ENCODE measurements around the gene DEDD2. TPM values are rescaled to one million over a fixed set of nuclear protein-coding genes. Genes with fewer than 3 reads are reported as not detected.

The DEDD2 gene
- total and polyA plus RNA-seq, 4 donors = 16.4 to 33.8 (median 19.7) TPM

DNA sequence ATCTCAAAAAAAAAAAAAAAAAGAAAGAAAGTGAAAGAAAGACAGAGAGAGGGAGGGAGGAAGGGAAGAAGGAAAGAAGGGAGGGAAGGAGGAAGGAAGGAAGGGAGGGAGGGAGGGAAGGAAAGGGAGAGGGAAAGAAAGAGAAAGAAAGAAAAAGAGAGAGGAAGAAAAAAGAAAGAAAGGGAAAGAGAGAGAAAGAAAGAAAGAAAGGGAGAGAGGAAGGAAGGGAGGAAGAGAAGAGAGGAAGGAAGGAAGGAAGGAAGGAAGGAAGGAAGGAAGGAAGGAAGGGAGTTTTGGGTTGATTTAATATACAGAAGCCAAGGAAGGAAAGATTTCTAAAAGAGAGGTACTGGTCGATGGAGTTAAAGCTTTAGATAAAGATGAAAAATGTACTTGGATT lies 28.8 kb downstream of the DEDD2 start:
- no peaks in the 10 kb centered on the region for H3K36me3 ChIP-seq (ENCODE audit: control insufficient read depth in 1 of 2, insufficient read depth in 2 of 2, low read length in 1 of 2)
- 60 to 63% methylated on average over 1 of the region's 1 CpG for WGBS, 2 donors
- H3K4me1 ChIP-seq (ENCODE audit: control insufficient read depth in 1 of 2, insufficient read depth in 2 of 2, low read length in 2 of 2) = no peaks in the 10 kb centered on the region
- DNase-seq (no peak), ATAC-seq (ENCODE audit: low FRiP score) (no peak)
- intact Hi-C loops (cut with DNase I) = no loop called here
- H3K4me3 ChIP-seq (ENCODE audit: low read length in 2 of 2) = no peak overlapping the region
- H3K9me3 ChIP-seq (ENCODE audit: control insufficient read depth, low read length) = no peaks in the 10 kb centered on the region
- no peak overlapping the region for H3K27ac ChIP-seq (ENCODE audit: low read depth in 1 of 2, low read length in 2 of 2)
- no peaks in the 10 kb centered on the region for H3K27me3 ChIP-seq (ENCODE audit: control insufficient read depth in 1 of 2, insufficient read depth in 2 of 2, low read length in 1 of 2)

DNA sequence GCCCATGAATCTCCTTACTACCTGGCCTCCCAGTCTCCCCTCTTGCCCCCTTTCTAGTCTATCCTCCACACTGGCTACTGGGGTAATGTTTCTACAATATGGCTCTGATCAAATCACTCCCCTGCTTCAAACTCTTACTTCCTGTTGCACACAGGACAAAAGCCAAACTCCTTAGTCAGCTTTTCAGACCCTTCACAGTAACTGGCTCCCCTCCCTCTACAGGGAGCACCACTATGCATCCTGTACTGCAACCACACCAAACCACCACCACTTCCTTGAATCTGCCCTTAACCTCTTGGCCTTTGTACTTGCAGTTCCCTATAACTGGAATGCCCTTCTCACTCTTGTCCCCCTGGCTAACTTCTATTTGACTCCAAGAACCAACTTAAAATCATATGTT lies 32.2 kb downstream of the DEDD2 start:
- H3K27me3 ChIP-seq (ENCODE audit: control insufficient read depth in 1 of 2, insufficient read depth in 2 of 2, low read length in 1 of 2) = no peaks in the 10 kb centered on the region
- H3K9me3 ChIP-seq (ENCODE audit: control insufficient read depth, low read length) = no peaks in the 10 kb centered on the region
- intact Hi-C loops (cut with DNase I) = loop anchor here in 1 of 2 donors (2.0 kb wide), 1 partner anchor 52 kb away; the partner anchor contains the start of gene POU2F2
- no peak overlapping the region for H3K4me3 ChIP-seq (ENCODE audit: low read length in 2 of 2)
- H3K4me1 ChIP-seq (ENCODE audit: control insufficient read depth in 1 of 2, insufficient read depth in 2 of 2, low read length in 2 of 2) = no peaks in the 10 kb centered on the region
- H3K27ac ChIP-seq (ENCODE audit: low read depth in 1 of 2, low read length in 2 of 2) = no peak overlapping the region
- ATAC-seq (ENCODE audit: low FRiP score) (no peak), DNase-seq (no peak)
- H3K36me3 ChIP-seq (ENCODE audit: control insufficient read depth in 1 of 2, insufficient read depth in 2 of 2, low read length in 1 of 2) = no peaks in the 10 kb centered on the region

DNA sequence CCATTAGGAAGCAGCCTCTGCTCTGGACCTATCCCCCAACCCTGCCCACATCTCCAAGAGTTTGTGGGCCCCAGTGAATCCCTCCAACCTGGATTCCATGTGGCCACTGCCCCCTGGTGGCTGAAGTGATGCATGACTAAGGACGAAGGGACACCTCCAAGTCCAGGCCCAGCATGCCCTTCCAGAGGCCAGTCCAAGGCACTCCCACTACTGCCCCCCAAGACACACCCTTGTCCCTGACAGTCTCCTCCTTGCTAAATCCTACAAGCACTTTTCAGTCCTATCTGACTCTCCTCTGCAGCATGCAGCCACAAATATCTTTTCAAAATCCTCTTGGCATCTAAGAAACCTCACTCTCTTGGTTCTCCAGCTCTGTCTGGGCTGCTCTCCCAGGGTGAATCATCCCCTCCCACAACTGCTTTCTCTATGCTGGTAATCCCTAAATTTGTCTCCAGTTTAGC lies 33.0 kb downstream of the DEDD2 start:
- no peaks in the 10 kb centered on the region for H3K4me1 ChIP-seq (ENCODE audit: control insufficient read depth in 1 of 2, insufficient read depth in 2 of 2, low read length in 2 of 2)
- H3K27ac ChIP-seq (ENCODE audit: low read depth in 1 of 2, low read length in 2 of 2) = no peak overlapping the region
- 5 to 10% methylated on average over 1 of the region's 1 CpG for WGBS, 2 donors
- H3K4me3 ChIP-seq (ENCODE audit: low read length in 2 of 2) = no peak overlapping the region
- intact Hi-C loops (cut with DNase I) = loop anchor here (1.0 to 5.0 kb wide), 3 partner anchors 52 to 76 kb away; partner anchors contain the start of gene POU2F2 (in 2 of the 2)
- no peaks in the 10 kb centered on the region for H3K27me3 ChIP-seq (ENCODE audit: control insufficient read depth in 1 of 2, insufficient read depth in 2 of 2, low read length in 1 of 2)
- ATAC-seq (ENCODE audit: low FRiP score) (peak; percentile 88), DNase-seq (peak; percentile 85 to 90)
- no peaks in the 10 kb centered on the region for H3K36me3 ChIP-seq (ENCODE audit: control insufficient read depth in 1 of 2, insufficient read depth in 2 of 2, low read length in 1 of 2)
- no peaks in the 10 kb centered on the region for H3K9me3 ChIP-seq (ENCODE audit: control insufficient read depth, low read length)

DNA sequence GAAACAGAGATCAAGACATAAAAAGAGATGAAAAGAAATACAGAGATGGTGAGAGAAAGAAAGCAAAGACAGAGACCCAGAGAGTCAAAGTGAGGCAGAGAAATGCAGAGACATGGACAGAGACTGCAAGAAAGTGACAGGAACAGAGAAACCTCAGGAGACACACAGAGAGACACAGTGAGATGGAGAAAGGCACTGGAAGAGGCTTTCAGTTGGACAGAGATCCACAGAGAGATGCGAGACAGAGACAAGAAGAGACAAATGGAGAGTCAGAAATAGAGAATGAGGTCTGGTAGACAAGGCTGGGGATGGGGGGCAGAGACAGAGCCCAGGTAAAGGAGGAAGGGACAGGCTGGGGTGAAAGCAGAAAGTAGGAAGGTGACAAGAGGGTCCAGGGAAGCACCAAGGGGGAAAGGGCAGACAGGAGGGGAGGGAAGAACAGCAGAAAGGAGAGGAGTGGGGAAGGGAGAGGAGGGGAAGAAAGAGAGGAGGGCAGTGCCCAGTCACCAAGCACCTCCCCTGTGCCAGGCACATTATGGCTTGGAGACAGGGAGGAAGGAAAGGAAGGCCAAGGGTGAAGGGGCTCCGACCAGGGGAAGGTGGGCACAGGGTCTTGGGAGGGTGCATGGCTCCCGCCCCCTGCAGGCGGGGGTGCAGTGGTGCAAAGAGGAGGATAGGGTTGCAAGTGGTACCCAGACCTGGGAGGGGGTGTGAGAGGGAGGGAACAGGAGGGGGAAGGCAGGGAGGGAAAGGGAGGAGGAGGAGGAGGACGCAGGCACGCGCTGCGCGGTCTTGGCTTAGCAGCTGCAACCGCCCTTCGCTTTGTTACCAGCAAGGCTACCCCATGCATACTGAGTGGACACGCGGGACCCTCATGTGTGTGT lies 38.4 kb downstream of the DEDD2 start:
- no peaks in the 10 kb centered on the region for H3K27me3 ChIP-seq (ENCODE audit: control insufficient read depth in 1 of 2, insufficient read depth in 2 of 2, low read length in 1 of 2)
- ATAC-seq (ENCODE audit: low FRiP score) (no peak), DNase-seq (no peak)
- no peak overlapping the region for H3K27ac ChIP-seq (ENCODE audit: low read depth in 1 of 2, low read length in 2 of 2)
- intact Hi-C loops (cut with DNase I) = no loop called here
- H3K9me3 ChIP-seq (ENCODE audit: control insufficient read depth, low read length) = no peaks in the 10 kb centered on the region
- WGBS, 2 donors = 7 to 11% methylated on average over 13 of the region's 13 CpGs
- H3K4me3 ChIP-seq (ENCODE audit: low read length in 2 of 2) = no peak overlapping the region
- no peaks in the 10 kb centered on the region for H3K4me1 ChIP-seq (ENCODE audit: control insufficient read depth in 1 of 2, insufficient read depth in 2 of 2, low read length in 2 of 2)
- no peaks in the 10 kb centered on the region for H3K36me3 ChIP-seq (ENCODE audit: control insufficient read depth in 1 of 2, insufficient read depth in 2 of 2, low read length in 1 of 2)

DNA sequence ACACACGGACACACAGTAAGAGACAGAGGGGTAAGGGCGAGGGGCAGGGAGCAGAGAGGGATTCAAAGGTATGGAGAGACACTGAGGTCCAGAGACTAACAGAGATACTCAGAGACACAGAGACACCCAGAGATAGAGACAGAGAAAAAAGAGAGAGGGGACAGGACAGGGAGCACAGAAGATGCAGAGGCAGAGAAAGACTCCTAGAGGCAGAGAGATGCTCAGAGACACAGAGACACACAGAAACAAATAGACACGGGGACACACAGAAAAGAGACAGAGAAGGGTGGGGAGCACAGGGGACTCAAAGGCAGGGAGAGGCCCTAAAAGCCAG lies 39.8 kb downstream of the DEDD2 start:
- intact Hi-C loops (cut with DNase I) = no loop called here
- no peaks in the 10 kb centered on the region for H3K36me3 ChIP-seq (ENCODE audit: control insufficient read depth in 1 of 2, insufficient read depth in 2 of 2, low read length in 1 of 2)
- no peak overlapping the region for H3K4me3 ChIP-seq (ENCODE audit: low read length in 2 of 2)
- no peaks in the 10 kb centered on the region for H3K9me3 ChIP-seq (ENCODE audit: control insufficient read depth, low read length)
- DNase-seq (peak in 1 of 2 donors; percentile 53), ATAC-seq (ENCODE audit: low FRiP score) (no peak)
- H3K27ac ChIP-seq (ENCODE audit: low read depth in 1 of 2, low read length in 2 of 2) = no peak overlapping the region
- H3K27me3 ChIP-seq (ENCODE audit: control insufficient read depth in 1 of 2, insufficient read depth in 2 of 2, low read length in 1 of 2) = no peaks in the 10 kb centered on the region
- no peaks in the 10 kb centered on the region for H3K4me1 ChIP-seq (ENCODE audit: control insufficient read depth in 1 of 2, insufficient read depth in 2 of 2, low read length in 2 of 2)
- WGBS, 2 donors = 16 to 31% methylated on average over 3 of the region's 3 CpGs

DNA sequence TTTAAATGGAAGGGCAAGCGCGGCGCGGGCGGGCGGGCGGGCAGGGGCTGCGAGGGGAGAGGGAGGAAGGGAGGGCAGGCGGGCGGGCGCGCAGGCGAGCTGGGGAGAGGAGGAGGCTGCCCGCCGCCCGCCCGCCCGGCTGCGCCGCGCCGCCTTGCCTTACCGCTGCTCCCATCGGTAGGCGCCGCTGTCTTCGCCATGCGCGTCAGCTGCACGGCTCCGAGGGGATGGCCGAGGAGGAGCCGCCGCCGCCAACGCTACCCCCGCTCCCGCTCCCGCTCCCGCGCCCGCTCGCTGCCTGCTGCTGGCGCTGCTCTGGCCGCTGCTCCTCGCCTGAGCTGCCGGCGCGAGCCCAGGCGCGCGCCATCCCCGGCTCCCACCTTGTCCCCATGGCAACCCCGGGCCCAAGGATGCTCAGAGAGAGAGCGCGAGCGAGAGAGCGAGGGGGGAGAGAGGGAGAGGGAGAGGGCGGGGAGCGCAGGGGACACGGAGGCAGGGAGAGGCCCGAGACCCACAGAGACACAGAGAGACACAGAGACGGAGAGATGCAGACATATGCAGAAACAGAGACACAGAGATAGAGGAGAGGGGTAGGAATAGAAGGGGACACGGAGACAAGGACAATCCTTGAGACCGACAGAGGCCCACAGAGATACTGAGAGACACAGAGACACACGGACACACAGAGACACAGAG lies 40.3 kb downstream of the DEDD2 start:
- no peaks in the 10 kb centered on the region for H3K4me1 ChIP-seq (ENCODE audit: control insufficient read depth in 1 of 2, insufficient read depth in 2 of 2, low read length in 2 of 2)
- no peaks in the 10 kb centered on the region for H3K9me3 ChIP-seq (ENCODE audit: control insufficient read depth, low read length)
- H3K36me3 ChIP-seq (ENCODE audit: control insufficient read depth in 1 of 2, insufficient read depth in 2 of 2, low read length in 1 of 2) = no peaks in the 10 kb centered on the region
- H3K27ac ChIP-seq (ENCODE audit: low read depth in 1 of 2, low read length in 2 of 2) = no peak overlapping the region
- DNase-seq (peak; percentile 85 to 92), ATAC-seq (ENCODE audit: low FRiP score) (peak; percentile 82)
- H3K4me3 ChIP-seq (ENCODE audit: low read length in 2 of 2) = peak overlapping the region; percentile 40 to 52
- no peaks in the 10 kb centered on the region for H3K27me3 ChIP-seq (ENCODE audit: control insufficient read depth in 1 of 2, insufficient read depth in 2 of 2, low read length in 1 of 2)
- WGBS, 2 donors = 1% methylated on average over 35 to 66 of the region's 66 CpGs
- intact Hi-C loops (cut with DNase I) = no loop called here

DNA sequence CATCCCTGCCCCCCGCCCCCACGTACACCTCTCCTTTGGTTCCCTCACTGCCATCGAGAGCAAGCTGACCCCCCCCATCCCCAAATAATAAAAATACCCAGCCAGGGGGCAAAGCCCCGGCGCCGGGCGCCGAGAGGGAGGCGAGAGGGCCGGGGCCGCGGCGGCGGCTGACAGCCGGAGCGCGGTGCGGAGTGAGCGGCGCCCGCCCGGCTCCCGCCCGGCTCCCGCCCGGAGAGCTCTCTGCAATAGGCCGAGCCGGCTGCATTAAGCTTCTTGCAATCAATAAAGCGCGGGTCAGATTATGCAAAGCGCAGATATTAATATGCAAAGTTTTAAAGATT lies 40.9 kb downstream of the DEDD2 start:
- Histone ChIP-seq H3K9me3 (ENCODE audit: control insufficient read depth, low read length) (no peaks in the 10 kb centered on the region), H3K27ac (ENCODE audit: low read depth in 1 of 2, low read length in 2 of 2) (no peak overlapping the region), H3K27me3 (ENCODE audit: control insufficient read depth in 1 of 2, insufficient read depth in 2 of 2, low read length in 1 of 2) (no peaks in the 10 kb centered on the region), H3K36me3 (ENCODE audit: control insufficient read depth in 1 of 2, insufficient read depth in 2 of 2, low read length in 1 of 2) (no peaks in the 10 kb centered on the region), H3K4me1 (ENCODE audit: control insufficient read depth in 1 of 2, insufficient read depth in 2 of 2, low read length in 2 of 2) (no peaks in the 10 kb centered on the region), H3K4me3 (ENCODE audit: low read length in 2 of 2) (peak overlapping the region; percentile 40 to 52)
- ATAC-seq (ENCODE audit: low FRiP score) (no peak), DNase-seq (no peak)
- 1% methylated on average over 31 of the region's 31 CpGs for WGBS, 2 donors
- intact Hi-C loops (cut with DNase I) = no loop called here

DNA sequence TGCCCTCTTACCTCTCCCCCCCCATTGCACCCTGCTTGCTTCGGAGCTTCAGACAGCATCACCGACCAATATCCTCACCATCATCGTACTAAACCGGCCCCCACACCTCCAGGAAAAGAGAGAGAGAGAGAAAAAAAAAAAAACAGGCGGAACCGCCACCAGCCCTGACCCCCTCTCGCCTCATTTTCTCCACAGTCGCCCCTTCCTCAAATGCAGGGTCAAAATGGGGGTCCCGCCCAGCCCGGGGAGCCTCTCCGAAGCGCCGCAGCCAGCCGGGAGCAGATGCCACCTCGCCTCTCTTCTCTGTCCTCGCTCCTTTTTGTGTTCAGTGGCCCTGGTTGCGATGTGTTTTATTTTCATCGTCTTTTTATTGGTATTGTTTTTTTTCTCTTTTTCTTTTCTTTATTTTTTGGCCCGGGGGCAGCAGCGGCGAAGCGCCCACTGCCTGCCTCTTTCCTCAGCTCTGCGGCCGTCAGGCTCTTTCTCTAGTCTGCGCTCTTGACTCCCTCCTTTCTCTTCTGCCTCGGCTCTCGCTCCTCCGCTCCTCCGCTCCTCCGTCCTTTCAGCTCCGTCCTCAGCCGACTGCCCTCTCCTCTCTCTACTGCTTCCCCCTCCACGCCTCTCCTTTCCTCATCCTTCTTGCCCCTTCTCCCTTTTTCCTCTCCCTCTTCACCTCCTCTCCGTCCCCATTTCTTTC lies 41.4 kb downstream of the DEDD2 start:
- H3K4me1 ChIP-seq (ENCODE audit: control insufficient read depth in 1 of 2, insufficient read depth in 2 of 2, low read length in 2 of 2) = no peaks in the 10 kb centered on the region
- H3K9me3 ChIP-seq (ENCODE audit: control insufficient read depth, low read length) = no peaks in the 10 kb centered on the region
- DNase-seq = peak in 1 of 2 donors; percentile 73
- no peaks in the 10 kb centered on the region for H3K27me3 ChIP-seq (ENCODE audit: control insufficient read depth in 1 of 2, insufficient read depth in 2 of 2, low read length in 1 of 2)
- 1% methylated on average over 34 of the region's 34 CpGs for WGBS, 2 donors
- H3K4me3 ChIP-seq (ENCODE audit: low read length in 2 of 2) = peak overlapping the region; percentile 40 to 52
- intact Hi-C loops (cut with DNase I) = no loop called here
- no peak overlapping the region for H3K27ac ChIP-seq (ENCODE audit: low read depth in 1 of 2, low read length in 2 of 2)
- no peak for ATAC-seq (ENCODE audit: low FRiP score)
- H3K36me3 ChIP-seq (ENCODE audit: control insufficient read depth in 1 of 2, insufficient read depth in 2 of 2, low read length in 1 of 2) = no peaks in the 10 kb centered on the region

All from aorta (tissue), 5 donors.